Measurements from ENCODE around the gene HOXB9.

GRCh38 chr17:48615963-48616716, 10.0 kb downstream of the HOXB9 start:
- TF ChIP-seq CTCF (conservative IDR thresholded peaks at IDR 0.05 in 1 of 2, IDR thresholded peaks at IDR 0.05 in 1 of 2; ENCODE audit: low read depth in 1 of 2, low read length in 2 of 2) (no peak), EZH2 (IDR thresholded peaks at IDR 0.05; ENCODE audit: low read length, missing control alignments) (peak; percentile 19)

All from fibroblast of lung (primary cell).